A673 (cell line): ENCODE measurements around the gene SPPL3. TPM values are rescaled to one million over a fixed set of nuclear protein-coding genes. Genes with fewer than 3 reads are reported as not detected.

Source experiments
- BruUV-seq: library from RNA; stranded (reverse); fragments of 400-500 nt; replicated peaks from 2 replicates; lab custom pipeline; 2021; lab: Mats Ljungman, UMichigan
- CTCF ChIA-PET: fragments of 300-600 bp; sonication (Branson Sonifier 250); formaldehyde crosslinking; loops from one replicate; lab custom pipeline; 2022; ENCODE audit warnings: antibody characterized with exemption; lab: Charles Lee
- POLR2A ChIA-PET: fragments of 300-600 bp; sonication (Branson Sonifier 250); formaldehyde crosslinking; loops from one replicate; lab custom pipeline; 2022; ENCODE audit warnings: antibody characterized with exemption; ENCODE audit not compliant: low non-redundant PET; lab: Charles Lee
- DNase-seq: peaks from one replicate; pipeline ENCODE4 v3.0.0-alpha.2; 2015; ENCODE audit warnings: low spot score
- H3K27ac ChIP-seq: fragments of 200-600 bp; sonication (generic); 2 replicates; pipeline ENCODE4 v1.5.1; 2016; ENCODE audit warnings: mixed run types, low read depth, mild to moderate bottlenecking, mixed read lengths, antibody characterized with exemption, low read length; ENCODE audit not compliant: poor library complexity, severe bottlenecking
- H3K27me3 ChIP-seq: fragments of 200-600 bp; sonication (generic); replicated peaks from 2 replicates; pipeline ENCODE4 v1.6.1; 2017; ENCODE audit warnings: mixed run types, low read depth, mild to moderate bottlenecking, mixed read lengths, antibody characterized with exemption, low read length; ENCODE audit not compliant: insufficient read depth, poor library complexity
- H3K36me3 ChIP-seq: fragments of 200-600 bp; sonication (generic); 2 replicates; pipeline ENCODE4 v1.6.1; 2016; ENCODE audit warnings: mixed run types, mild to moderate bottlenecking, mixed read lengths, antibody characterized with exemption, low read length; ENCODE audit not compliant: insufficient read depth, poor library complexity, severe bottlenecking
- H3K4me1 ChIP-seq: fragments of 200-600 bp; sonication (generic); 2 replicates; pipeline ENCODE4 v1.6.1; 2017; ENCODE audit warnings: mixed run types, mild to moderate bottlenecking, mixed read lengths, antibody characterized with exemption, low read length; ENCODE audit not compliant: insufficient read depth, poor library complexity, severe bottlenecking
- H3K4me3 ChIP-seq: fragments of 200-600 bp; sonication (generic); 2 replicates; pipeline ENCODE4 v1.5.1; 2016; ENCODE audit warnings: low read depth, mixed run types, mild to moderate bottlenecking, mixed read lengths, low read length; ENCODE audit not compliant: poor library complexity, severe bottlenecking
- H3K9me3 ChIP-seq: fragments of 200-600 bp; sonication (generic); 2 replicates; pipeline ENCODE4 v1.6.1; 2016; ENCODE audit warnings: mixed run types, low read depth, mild to moderate bottlenecking, mixed read lengths, antibody characterized with exemption, low read length; ENCODE audit not compliant: poor library complexity, severe bottlenecking
- CTCF ChIP-seq: fragments of 300-800, 200-600 bp; sonication (generic); conservative IDR thresholded peaks from 2 replicates; pipeline ENCODE4 v1.5.1; 2017; ENCODE audit warnings: low read depth, mild to moderate bottlenecking, antibody characterized with exemption, low read length, moderate library complexity, mixed read lengths
- EZH2 ChIP-seq: fragments of 200-600 bp; sonication (generic); IDR thresholded peaks from 2 replicates; pipeline ENCODE4 v1.6.1; 2017; ENCODE audit warnings: borderline replicate concordance, low read depth, mild to moderate bottlenecking, mixed read lengths, antibody characterized with exemption, low read length; ENCODE audit not compliant: poor library complexity, severe bottlenecking
- intact Hi-C: fragments of 100-400 bp; cut with micrococcal nuclease; formaldehyde crosslinking; loops from one replicate; pipeline ENCODE4 v1.10.0; 2022; ENCODE audit not compliant: unreplicated experiment
- total RNA-seq: library from RNA; stranded (reverse); gene quantifications from 2 replicates; pipeline ENCODE4 v1.2.3, GENCODE V29; 2021

The SPPL3 gene
- total RNA-seq, 1 experiment from 2014 or later: 46.9 TPM

DNA sequence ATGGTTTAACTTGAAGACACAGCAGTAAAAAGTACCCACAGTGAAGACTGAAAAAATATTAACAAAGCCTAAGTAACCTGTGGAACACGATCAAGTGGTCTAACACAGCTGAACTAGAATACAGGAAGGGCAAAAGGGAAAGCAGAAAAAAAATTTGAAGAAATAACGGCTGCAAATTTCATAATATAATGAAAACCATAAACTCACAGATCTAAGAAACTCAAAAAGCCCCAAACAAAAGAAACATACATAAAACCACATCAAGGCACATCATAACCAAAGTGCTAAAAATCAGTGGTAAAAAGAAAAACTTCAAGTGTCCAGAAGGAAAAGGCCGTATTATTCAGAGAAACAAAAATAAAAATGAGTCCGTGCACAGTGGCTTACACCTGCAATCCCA, 30.9 kb downstream of the SPPL3 start:
- DNase-seq: no peak
- H3K27ac ChIP-seq: no peak overlapping the region
- H3K4me3 ChIP-seq: no peak overlapping the region
- no TSS peak for BruUV-seq
- TF ChIP-seq EZH2 (no peak), CTCF (no peak)
- no peaks in the 10 kb centered on the region for H3K27me3 ChIP-seq
- no peaks in the 10 kb centered on the region for H3K36me3 ChIP-seq
- ChIA-PET POLR2A (no interaction called here), CTCF (no interaction called here)
- no peaks in the 10 kb centered on the region for H3K9me3 ChIP-seq
- no peaks in the 10 kb centered on the region for H3K4me1 ChIP-seq
- intact Hi-C loops: no loop called here

GRCh38 chr12:120872487-120872886, 31.7 kb downstream of the SPPL3 start:
- DNase-seq: no peak
- H3K36me3 ChIP-seq: no peaks in the 10 kb centered on the region
- intact Hi-C loops: no loop called here
- no peak overlapping the region for H3K27ac ChIP-seq
- POLR2A ChIA-PET: no interaction called here
- H3K4me3 ChIP-seq: no peak overlapping the region
- CTCF ChIA-PET: no interaction called here
- no peaks in the 10 kb centered on the region for H3K9me3 ChIP-seq
- TF ChIP-seq CTCF (no peak), EZH2 (no peak)
- no peaks in the 10 kb centered on the region for H3K27me3 ChIP-seq
- no peaks in the 10 kb centered on the region for H3K4me1 ChIP-seq
- no TSS peak for BruUV-seq

DNA sequence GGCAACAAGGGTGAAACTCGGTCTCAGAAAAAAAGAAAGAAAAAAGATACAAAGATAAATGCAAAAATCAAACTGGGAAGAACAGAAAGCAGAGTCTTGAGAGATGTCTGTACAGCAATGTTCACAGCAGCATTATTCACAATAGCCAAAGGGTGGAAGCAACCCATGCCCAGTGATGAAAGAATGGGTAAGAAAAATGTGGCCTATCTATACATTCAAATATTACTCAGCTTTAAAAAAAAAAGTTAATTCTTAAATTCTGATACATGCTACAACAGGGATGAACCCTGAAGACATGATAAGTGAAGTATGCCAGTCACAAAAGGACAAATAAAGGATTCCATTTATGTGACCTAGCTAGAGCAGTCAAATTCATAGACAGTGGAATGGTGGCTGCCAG, 33.7 kb downstream of the SPPL3 start:
- no peak overlapping the region for H3K4me3 ChIP-seq
- POLR2A ChIA-PET: interaction anchor here (0.6 kb wide), 1 partner anchor 130 kb away, joined by 3 read pairs; no protein-coding TSS in a partner anchor
- H3K27me3 ChIP-seq: no peaks in the 10 kb centered on the region
- H3K27ac ChIP-seq: no peak overlapping the region
- no peaks in the 10 kb centered on the region for H3K9me3 ChIP-seq
- CTCF ChIA-PET: interaction anchor here (0.6 kb wide), 1 partner anchor 191 kb away, joined by 4 read pairs; no protein-coding TSS in a partner anchor
- intact Hi-C loops: no loop called here
- DNase-seq: no peak
- H3K36me3 ChIP-seq: no peaks in the 10 kb centered on the region
- TF ChIP-seq CTCF (no peak), EZH2 (no peak)
- H3K4me1 ChIP-seq: no peaks in the 10 kb centered on the region
- BruUV-seq: no TSS peak
